ENCODE measurements around the gene BLM. TPM values are rescaled to one million over a fixed set of nuclear protein-coding genes. Genes with fewer than 3 reads are reported as not detected.

BLM gene
- total RNA-seq, 2 donors from 2014 or later: 29.6 to 34.9 TPM

DNA sequence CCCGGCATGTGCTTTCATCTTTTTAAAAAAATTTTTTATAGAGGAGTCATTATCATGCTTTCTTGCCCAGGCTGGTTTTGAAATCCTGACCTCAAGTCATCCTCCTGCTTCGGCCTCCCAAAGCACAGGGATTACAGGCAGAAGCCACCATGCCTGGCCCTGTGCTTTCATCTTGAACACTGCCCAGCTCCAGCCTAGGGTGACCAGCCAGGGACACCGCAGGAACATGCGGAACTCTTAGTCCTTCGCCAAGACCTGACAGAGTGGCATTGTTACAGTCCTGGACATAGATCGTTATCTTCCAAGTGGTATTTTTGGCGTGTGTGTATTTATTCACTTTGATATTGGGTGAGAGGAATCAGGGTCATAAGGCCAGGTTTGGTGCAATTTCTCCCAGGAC, 143.3 kb downstream of the BLM start:
- Histone ChIP-seq H3K9ac (ENCODE audit: extremely low read depth, low read length, poor library complexity, severe bottlenecking) (no peak overlapping the region), H3K36me3 (ENCODE audit: control insufficient read depth, insufficient read depth, low read length) (no peaks in the 10 kb centered on the region), H3K4me3 (ENCODE audit: low read length) (no peak overlapping the region), H3K4me1 (ENCODE audit: control insufficient read depth, insufficient read depth, low read length) (peaks cover 5% of the 10 kb centered on the region), H3K9me3 (ENCODE audit: control insufficient read depth, low read length) (no peaks in the 10 kb centered on the region), H3K27ac (ENCODE audit: low read depth, low read length) (no peak overlapping the region), H3K27me3 (ENCODE audit: control insufficient read depth, insufficient read depth, low read length, poor library complexity, severe bottlenecking) (no peaks in the 10 kb centered on the region)
- TF ChIP-seq CTCF (conservative IDR thresholded peaks at IDR 0.05): no peak
- no peaks in the 10 kb centered on the region for H3K36me3 Mint-ChIP-seq (ENCODE audit: low read depth)
- 98 to 100% methylated on average over 7 of the region's 7 CpGs for WGBS, 2 experiments (ENCODE audit: insufficient coverage in 1 of 2, insufficient read length in 1 of 2)
- DNase-seq: no peak
- no peaks in the 10 kb centered on the region for H3K9me3 Mint-ChIP-seq
- H3K4me3 Mint-ChIP-seq: no peak overlapping the region
- H3K27me3 Mint-ChIP-seq (ENCODE audit: insufficient read depth): no peaks in the 10 kb centered on the region
- H3K4me1 Mint-ChIP-seq: peaks cover 13% of the 10 kb centered on the region
- no peak overlapping the region for H3K27ac Mint-ChIP-seq

GRCh38 chr15:90860942-90861675, 144.0 kb downstream of the BLM start:
- Histone ChIP-seq H3K9ac (ENCODE audit: extremely low read depth, low read length, poor library complexity, severe bottlenecking) (no peak overlapping the region), H3K4me1 (ENCODE audit: control insufficient read depth, insufficient read depth, low read length) (peaks cover 6% of the 10 kb centered on the region), H3K9me3 (ENCODE audit: control insufficient read depth, low read length) (no peaks in the 10 kb centered on the region), H3K36me3 (ENCODE audit: control insufficient read depth, insufficient read depth, low read length) (no peaks in the 10 kb centered on the region), H3K27ac (ENCODE audit: low read depth, low read length) (no peak overlapping the region), H3K27me3 (ENCODE audit: control insufficient read depth, insufficient read depth, low read length, poor library complexity, severe bottlenecking) (no peaks in the 10 kb centered on the region), H3K4me3 (ENCODE audit: low read length) (no peak overlapping the region)
- no peak for DNase-seq
- H3K4me1 Mint-ChIP-seq: peaks cover 18% of the 10 kb centered on the region
- TF ChIP-seq CTCF (conservative IDR thresholded peaks at IDR 0.05): no peak
- no peak overlapping the region for H3K4me3 Mint-ChIP-seq
- H3K27me3 Mint-ChIP-seq (ENCODE audit: insufficient read depth): no peaks in the 10 kb centered on the region
- WGBS, 2 experiments (ENCODE audit: insufficient coverage in 1 of 2, insufficient read length in 1 of 2): 96 to 99% methylated on average over 12 to 14 of the region's 14 CpGs
- no peaks in the 10 kb centered on the region for H3K9me3 Mint-ChIP-seq
- H3K36me3 Mint-ChIP-seq (ENCODE audit: low read depth): no peaks in the 10 kb centered on the region
- H3K27ac Mint-ChIP-seq: no peak overlapping the region

DNA sequence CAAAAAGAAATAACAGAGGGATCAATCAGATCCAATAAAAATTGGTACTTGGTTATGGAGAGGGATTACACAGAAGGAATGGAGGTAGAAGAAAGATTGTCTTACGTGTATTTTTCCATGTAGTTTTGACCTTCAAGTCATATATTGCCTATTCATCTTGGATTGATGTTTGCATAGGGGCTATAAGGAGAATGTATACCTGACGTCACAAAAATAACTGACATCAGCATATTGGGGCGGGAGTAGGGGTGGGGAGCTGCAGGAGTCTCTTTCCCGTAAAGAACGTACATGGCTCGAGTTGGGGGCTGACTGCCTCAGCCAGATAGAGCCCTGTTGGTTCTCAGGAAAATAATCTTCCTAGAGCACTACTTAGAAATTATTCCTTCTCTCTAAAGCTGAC, 145.3 kb downstream of the BLM start:
- H3K4me1 Mint-ChIP-seq: peaks cover 25% of the 10 kb centered on the region
- Histone ChIP-seq H3K27ac (ENCODE audit: low read depth, low read length) (no peak overlapping the region), H3K9me3 (ENCODE audit: control insufficient read depth, low read length) (no peaks in the 10 kb centered on the region), H3K9ac (ENCODE audit: extremely low read depth, low read length, poor library complexity, severe bottlenecking) (no peak overlapping the region), H3K36me3 (ENCODE audit: control insufficient read depth, insufficient read depth, low read length) (no peaks in the 10 kb centered on the region), H3K4me3 (ENCODE audit: low read length) (no peak overlapping the region), H3K27me3 (ENCODE audit: control insufficient read depth, insufficient read depth, low read length, poor library complexity, severe bottlenecking) (no peaks in the 10 kb centered on the region), H3K4me1 (ENCODE audit: control insufficient read depth, insufficient read depth, low read length) (peaks cover 9% of the 10 kb centered on the region)
- no peaks in the 10 kb centered on the region for H3K9me3 Mint-ChIP-seq
- no peak for DNase-seq
- no peak for TF ChIP-seq CTCF (conservative IDR thresholded peaks at IDR 0.05)
- H3K36me3 Mint-ChIP-seq (ENCODE audit: low read depth): no peaks in the 10 kb centered on the region
- H3K4me3 Mint-ChIP-seq: no peak overlapping the region
- no peak overlapping the region for H3K27ac Mint-ChIP-seq
- WGBS, 2 experiments (ENCODE audit: insufficient coverage in 1 of 2, insufficient read length in 1 of 2): 97% methylated on average over 6 of the region's 6 CpGs
- H3K27me3 Mint-ChIP-seq (ENCODE audit: insufficient read depth): no peaks in the 10 kb centered on the region

All from endodermal cell (in vitro differentiated cells).